ENCODE measurements around the gene ATXN7. TPM values are rescaled to one million over a fixed set of nuclear protein-coding genes. Genes with fewer than 3 reads are reported as not detected.

Gene ATXN7
- polyA plus RNA-seq, 1 donor from 2014 or later: 6.7 TPM

GRCh38 chr3:64033069-64033468 is 169.4 kb downstream of the ATXN7 start:
- Histone ChIP-seq H3K27ac (ENCODE audit: low read length) (no peak overlapping the region), H3K79me2 (replicated peaks; ENCODE audit: insufficient read depth, low read length) (no peaks in the 10 kb centered on the region), H3K27me3 (ENCODE audit: insufficient read depth, low read depth, low read length) (no peaks in the 10 kb centered on the region), H3K36me3 (ENCODE audit: insufficient read depth, low read length) (no peaks in the 10 kb centered on the region), H2AFZ (ENCODE audit: low read depth, low read length) (no peak overlapping the region), H3K9ac (ENCODE audit: low read length) (no peak overlapping the region), H3K9me2 (ENCODE audit: insufficient read depth, low read length) (no peaks in the 10 kb centered on the region), H4K20me1 (ENCODE audit: insufficient read depth) (no peaks in the 10 kb centered on the region), H3F3A (ENCODE audit: insufficient read depth, low read length, poor library complexity, severe bottlenecking) (peaks cover 4% of the 10 kb centered on the region), H3K4me3 (ENCODE audit: low read length) (no peak overlapping the region), H3K9me3 (ENCODE audit: low read length) (no peaks in the 10 kb centered on the region), H3K4me2 (ENCODE audit: low read length) (no peak overlapping the region)
- no peak for TF ChIP-seq SMC3 (conservative IDR thresholded peaks at IDR 0.05; ENCODE audit: poor library complexity)
- TF ChIP-seq CTCF (IDR thresholded peaks at IDR 0.05; ENCODE audit: poor library complexity, severe bottlenecking): no peak
- TF ChIP-seq TAF1 (IDR thresholded peaks at IDR 0.05; ENCODE audit: low read depth): no peak
- TF ChIP-seq RAD21 (conservative IDR thresholded peaks at IDR 0.05): no peak
- TF ChIP-seq EP300 (conservative IDR thresholded peaks at IDR 0.05; ENCODE audit: poor library complexity, severe bottlenecking): no peak
- TF ChIP-seq POLR2AphosphoS5 (IDR thresholded peaks at IDR 0.05): no peak
- TF ChIP-seq EZH2 (IDR thresholded peaks at IDR 0.05; ENCODE audit: borderline replicate concordance, insufficient read depth, low read length, poor library complexity, severe bottlenecking): no peak
- no peak for TF ChIP-seq MXI1 (conservative IDR thresholded peaks at IDR 0.05; ENCODE audit: poor library complexity, severe bottlenecking)
- TF ChIP-seq, protein P1, sequence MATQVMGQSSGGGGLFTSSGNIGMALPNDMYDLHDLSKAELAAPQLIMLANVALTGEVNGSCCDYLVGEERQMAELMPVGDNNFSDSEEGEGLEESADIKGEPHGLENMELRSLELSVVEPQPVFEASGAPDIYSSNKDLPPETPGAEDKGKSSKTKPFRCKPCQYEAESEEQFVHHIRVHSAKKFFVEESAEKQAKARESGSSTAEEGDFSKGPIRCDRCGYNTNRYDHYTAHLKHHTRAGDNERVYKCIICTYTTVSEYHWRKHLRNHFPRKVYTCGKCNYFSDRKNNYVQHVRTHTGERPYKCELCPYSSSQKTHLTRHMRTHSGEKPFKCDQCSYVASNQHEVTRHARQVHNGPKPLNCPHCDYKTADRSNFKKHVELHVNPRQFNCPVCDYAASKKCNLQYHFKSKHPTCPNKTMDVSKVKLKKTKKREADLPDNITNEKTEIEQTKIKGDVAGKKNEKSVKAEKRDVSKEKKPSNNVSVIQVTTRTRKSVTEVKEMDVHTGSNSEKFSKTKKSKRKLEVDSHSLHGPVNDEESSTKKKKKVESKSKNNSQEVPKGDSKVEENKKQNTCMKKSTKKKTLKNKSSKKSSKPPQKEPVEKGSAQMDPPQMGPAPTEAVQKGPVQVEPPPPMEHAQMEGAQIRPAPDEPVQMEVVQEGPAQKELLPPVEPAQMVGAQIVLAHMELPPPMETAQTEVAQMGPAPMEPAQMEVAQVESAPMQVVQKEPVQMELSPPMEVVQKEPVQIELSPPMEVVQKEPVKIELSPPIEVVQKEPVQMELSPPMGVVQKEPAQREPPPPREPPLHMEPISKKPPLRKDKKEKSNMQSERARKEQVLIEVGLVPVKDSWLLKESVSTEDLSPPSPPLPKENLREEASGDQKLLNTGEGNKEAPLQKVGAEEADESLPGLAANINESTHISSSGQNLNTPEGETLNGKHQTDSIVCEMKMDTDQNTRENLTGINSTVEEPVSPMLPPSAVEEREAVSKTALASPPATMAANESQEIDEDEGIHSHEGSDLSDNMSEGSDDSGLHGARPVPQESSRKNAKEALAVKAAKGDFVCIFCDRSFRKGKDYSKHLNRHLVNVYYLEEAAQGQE (IDR thresholded peaks at IDR 0.05; ENCODE audit: borderline replicate concordance): no peak

GRCh38 chr3:64037084-64037483 is 173.4 kb downstream of the ATXN7 start:
- no peak for TF ChIP-seq RAD21 (conservative IDR thresholded peaks at IDR 0.05)
- TF ChIP-seq CTCF (IDR thresholded peaks at IDR 0.05; ENCODE audit: poor library complexity, severe bottlenecking): no peak
- Histone ChIP-seq H3K27ac (ENCODE audit: low read length) (peak overlapping the region; percentile 64), H3K4me3 (ENCODE audit: low read length) (no peak overlapping the region), H2AFZ (ENCODE audit: low read depth, low read length) (no peak overlapping the region), H3K9ac (ENCODE audit: low read length) (no peak overlapping the region), H3K9me2 (ENCODE audit: insufficient read depth, low read length) (no peaks in the 10 kb centered on the region), H3K36me3 (ENCODE audit: insufficient read depth, low read length) (no peaks in the 10 kb centered on the region), H3K9me3 (ENCODE audit: low read length) (no peaks in the 10 kb centered on the region), H3K4me2 (ENCODE audit: low read length) (no peak overlapping the region), H3F3A (ENCODE audit: insufficient read depth, low read length, poor library complexity, severe bottlenecking) (peaks cover 8% of the 10 kb centered on the region), H3K79me2 (replicated peaks; ENCODE audit: insufficient read depth, low read length) (no peaks in the 10 kb centered on the region), H4K20me1 (ENCODE audit: insufficient read depth) (no peaks in the 10 kb centered on the region), H3K27me3 (ENCODE audit: insufficient read depth, low read depth, low read length) (no peaks in the 10 kb centered on the region)
